ENCODE results near the gene PAFAH1B1.

DNA sequence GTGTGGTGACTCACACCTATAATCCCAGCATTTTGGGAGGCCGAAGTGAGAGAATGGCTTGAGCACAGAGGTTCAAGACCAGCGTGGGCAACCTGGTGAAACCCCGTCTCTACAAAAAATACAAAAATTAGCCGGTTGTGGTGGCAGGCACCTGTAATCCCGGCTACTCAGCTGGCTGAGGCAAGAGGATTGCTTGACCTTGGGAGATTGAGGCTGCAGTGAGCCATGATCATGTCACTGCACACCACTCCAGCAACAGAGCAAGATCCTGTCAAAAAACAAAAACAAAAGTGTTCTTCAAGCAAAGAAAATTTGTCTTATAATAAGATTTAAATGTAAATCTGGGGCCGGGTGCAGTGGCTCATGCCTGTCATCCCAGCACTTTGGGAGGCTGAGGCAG is 51.5 kb downstream of the PAFAH1B1 start:
- TF ChIP-seq POLR2A (IDR thresholded peaks at IDR 0.05; ENCODE audit: low read depth, low read length) = no peak
- no peak for TF ChIP-seq TAF1 (IDR thresholded peaks at IDR 0.05; ENCODE audit: low read depth, low read length)
- TF ChIP-seq POLR2AphosphoS5 (IDR thresholded peaks at IDR 0.05; ENCODE audit: low read depth, low read length) = no peak
- no peak for TF ChIP-seq SPI1 (IDR thresholded peaks at IDR 0.05; ENCODE audit: low read depth, low read length)
